ENCODE data around the gene MIP.

DNA sequence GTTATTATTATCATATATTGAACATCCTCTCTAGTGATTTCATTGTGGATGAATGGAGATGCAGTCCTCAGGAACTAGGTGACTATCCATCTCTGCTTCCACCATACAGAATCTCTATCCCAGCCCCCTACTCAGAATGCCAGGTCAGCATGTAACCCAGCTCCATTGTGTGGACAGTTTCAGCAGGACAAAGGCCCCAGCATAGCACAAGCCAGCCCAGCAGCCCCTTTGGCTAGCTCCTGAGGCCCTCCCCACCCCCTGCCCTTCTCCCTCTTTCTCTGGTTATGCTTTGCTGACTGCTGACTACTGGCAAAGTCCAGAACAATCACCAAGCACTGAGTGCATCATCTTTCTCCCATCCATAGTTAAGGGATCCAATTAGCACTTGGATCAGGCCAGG lies 8.1 kb upstream of the MIP start:
- TF ChIP-seq CHD4 (IDR thresholded peaks at IDR 0.05), result no peak
- TF ChIP-seq YY1 (IDR thresholded peaks at IDR 0.05; ENCODE audit: low read depth, low read length), result no peak
- no peak for TF ChIP-seq CBX3 (IDR thresholded peaks at IDR 0.05; ENCODE audit: borderline replicate concordance, low read depth)
- no peak for TF ChIP-seq HDAC2 (IDR thresholded peaks at IDR 0.05)
- no peak for TF ChIP-seq RAD21 (IDR thresholded peaks at IDR 0.05; ENCODE audit: insufficient read depth, low read depth, low read length)
- TF ChIP-seq EZH2 (IDR thresholded peaks at IDR 0.05; ENCODE audit: borderline replicate concordance, control insufficient read depth, low read depth, low read length), result no peak
- no peak for TF ChIP-seq POLR2AphosphoS5 (IDR thresholded peaks at IDR 0.05; ENCODE audit: low read length)

Measured in GM12878 (cell line).